AG09319 (cell line): ENCODE data around the gene SLC35A1.

Experiments
- DNase-seq: peaks from one replicate; pipeline ENCODE4 v3.0.0-alpha.2; 2010; ENCODE audit warnings: low read depth; ENCODE audit errors: extremely low read depth
- CTCF ChIP-seq: IDR thresholded peaks from 2 replicates; pipeline ENCODE4 v1.5.1; 2011; ENCODE audit warnings: low read depth, mild to moderate bottlenecking, inconsistent platforms, low read length, moderate library complexity

SLC35A1 gene

GRCh38 chr6:87543696-87544473, 71.1 kb downstream of the SLC35A1 start:
- no peak for DNase-seq
- TF ChIP-seq CTCF, result no peak

- no peak for DNase-seq
- TF ChIP-seq CTCF, result no peak
Observed at GRCh38 chr6:87544474-87544735, 71.6 kb downstream of the SLC35A1 start.

GRCh38 chr6:87551799-87552198, 79.0 kb downstream of the SLC35A1 start:
- TF ChIP-seq CTCF, result no peak
- no peak for DNase-seq

- no peak for DNase-seq
Observed at GRCh38 chr6:87553159-87553765, 80.5 kb downstream of the SLC35A1 start.

GRCh38 chr6:87555506-87555905, 82.7 kb downstream of the SLC35A1 start:
- DNase-seq, result no peak
- TF ChIP-seq CTCF, result no peak

More at GRCh38 chr6:87553159-87553765, 80.5 kb downstream of the SLC35A1 start:
- TF ChIP-seq CTCF, result no peak

GRCh38 chr6:87558446-87558845, 85.7 kb downstream of the SLC35A1 start:
- no peak for DNase-seq
- TF ChIP-seq CTCF, result no peak

GRCh38 chr6:87561017-87561416, 88.2 kb downstream of the SLC35A1 start:
- DNase-seq, result no peak
- TF ChIP-seq CTCF, result no peak
